Upper lobe of left lung (tissue), 6 donors: ENCODE data around the gene MAD1L1. TPM values are rescaled to one million over a fixed set of nuclear protein-coding genes. Genes with fewer than 3 reads are reported as not detected.
A peak's percentile ranks its signal among the peaks of the same experiment; 100 is the strongest.

Source experiments
- ATAC-seq, 2 donors: fragments of 200-7000 bp; cut with Tn5 transposase; one replicate each; pipeline ENCODE4 v1.9.1; 2022; ENCODE audit warnings: mild to moderate bottlenecking in 2 of 2, moderate library complexity in 2 of 2; ENCODE audit not compliant: low FRiP score in 2 of 2
- DNase-seq, 2 donors: peaks; one replicate each; pipeline ENCODE4 v3.0.0-alpha.2; 2019 to 2020
- H3K27ac ChIP-seq, 4 donors: fragments of 200-600 bp; sonication (generic); one replicate each; pipeline ENCODE4 v1.5.1; 2016 to 2019
- H3K27me3 ChIP-seq, 4 donors: fragments of 200-600 bp; sonication (generic); one replicate each; pipeline ENCODE4 v1.5.1; 2017 to 2019
- H3K36me3 ChIP-seq, 4 donors: fragments of 200-600 bp; sonication (generic); one replicate each; pipeline ENCODE4 v1.5.1; 2016 to 2019
- H3K4me1 ChIP-seq, 4 donors: fragments of 200-600 bp; sonication (generic); one replicate each; pipeline ENCODE4 v1.5.1; 2018 to 2019
- H3K4me3 ChIP-seq, 4 donors: fragments of 200-600 bp; sonication (generic); one replicate each; pipeline ENCODE4 v1.5.1; 2017 to 2019; ENCODE audit warnings: mild to moderate bottlenecking in 2 of 4, moderate library complexity in 1 of 4
- H3K9me3 ChIP-seq, 4 donors: fragments of 200-600 bp; sonication (generic); one replicate each; pipeline ENCODE4 v1.5.1; 2018 to 2019
- EP300 ChIP-seq, 4 donors: sonication (generic); formaldehyde crosslinking; IDR thresholded peaks; one replicate each; pipeline ENCODE4 v1.5.1; 2017; ENCODE audit warnings: antibody characterized with exemption in 4 of 4, control low read depth in 2 of 4
- POLR2A ChIP-seq, 4 donors: fragments of 450-650 bp; IDR thresholded peaks; one replicate each; pipeline ENCODE4 v1.5.1; 2016 to 2017; ENCODE audit warnings: antibody characterized with exemption in 4 of 4, mild to moderate bottlenecking in 2 of 4
- POLR2AphosphoS5 ChIP-seq, 2 donors: sonication (generic); formaldehyde crosslinking; IDR thresholded peaks; one replicate each; pipeline ENCODE4 v1.5.1; 2017; ENCODE audit warnings: antibody characterized with exemption in 2 of 2
- WGBS, 2 donors: methylation state at CpG; one replicate each; pipeline ENCODE4 v1.1.5; 2017 to 2018; 5-methylcytosine and 5-hydroxymethylcytosine counted together
- total RNA-seq, 6 donors: library from RNA; depleted of rRNA in 4 of 6; stranded (reverse); fragments of >200 nt in 4 of 6; gene quantifications; one replicate each; pipeline versions ENCODE4 v1.1.0 to v1.2.1, GENCODE V29; 2016 to 2021
- TF ChIP-seq, protein P1 (sequence below), 6 experiments: fragments of 450-650 bp in 4 of 6; fragments of 200-600 bp in 2 of 6; sonication (generic) in 2 of 6; IDR thresholded peaks; one replicate each; pipeline ENCODE4 v1.5.1; 2016 to 2019; ENCODE audit warnings: antibody characterized with exemption in 6 of 6
- donor health status: DM: no; HTN: no; CAD: no; lungs with moderate emphysema.
- donor health status: DM: no; HTN: yes; CAD: no; lungs with severe emphysema.

The MAD1L1 gene
- total RNA-seq, 6 donors from 2014 or later, result 40.6 to 364 (median 65.6) TPM

DNA sequence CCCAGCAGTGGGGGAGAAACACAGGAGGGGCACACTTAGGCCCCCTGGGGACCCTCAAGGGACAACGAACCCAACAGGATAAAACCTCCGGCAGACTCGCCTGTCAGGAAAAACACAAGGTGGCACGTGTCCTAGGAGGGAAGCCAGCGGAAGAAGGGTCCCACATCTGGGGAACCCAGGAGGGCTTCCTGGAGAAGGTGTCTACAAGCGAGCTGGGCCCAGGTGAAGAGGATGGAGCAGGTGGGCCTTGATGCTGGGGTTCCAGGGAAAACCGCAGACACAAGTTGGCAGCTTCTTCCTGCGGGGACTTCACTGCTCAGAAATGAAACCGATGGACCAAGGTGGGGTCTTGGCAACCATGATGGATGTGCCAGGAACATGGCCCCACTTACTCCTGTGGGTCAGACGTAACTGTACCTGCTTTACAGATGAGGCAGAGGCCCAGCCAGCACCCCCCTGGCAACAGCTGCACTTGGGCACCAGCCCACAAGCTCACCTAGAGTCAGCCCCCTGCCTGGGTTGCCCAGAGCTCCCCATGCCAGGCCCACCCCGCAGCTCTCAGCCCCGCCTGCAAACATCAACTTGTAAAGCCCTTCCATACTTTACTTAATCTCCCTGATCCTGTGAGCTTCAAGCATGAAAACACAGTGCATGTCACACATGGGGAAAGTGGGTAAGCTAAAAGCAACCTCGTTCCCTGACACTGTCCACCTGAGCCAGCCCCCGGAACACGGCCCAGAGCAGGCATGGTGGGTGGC, 337.7 kb downstream of the MAD1L1 start:
- Histone ChIP-seq H3K27ac (no peak overlapping the region), H3K4me1 (no peaks in the 10 kb centered on the region), H3K9me3 (no peaks in the 10 kb centered on the region), H3K4me3 (no peak overlapping the region), H3K27me3 (no peaks in the 10 kb centered on the region), H3K36me3 (peaks cover 0 to 29% (median 14%) of the 10 kb centered on the region in 4 donors)
- ATAC-seq, result no peak
- no peak for DNase-seq
- WGBS, 2 donors, result 91 to 97% methylated on average over 12 to 15 of the region's 15 CpGs
- TF ChIP-seq POLR2AphosphoS5 (IDR thresholded peaks at IDR 0.05) (no peak), EP300 (IDR thresholded peaks at IDR 0.05) (no peak)
- TF ChIP-seq, protein P1, sequence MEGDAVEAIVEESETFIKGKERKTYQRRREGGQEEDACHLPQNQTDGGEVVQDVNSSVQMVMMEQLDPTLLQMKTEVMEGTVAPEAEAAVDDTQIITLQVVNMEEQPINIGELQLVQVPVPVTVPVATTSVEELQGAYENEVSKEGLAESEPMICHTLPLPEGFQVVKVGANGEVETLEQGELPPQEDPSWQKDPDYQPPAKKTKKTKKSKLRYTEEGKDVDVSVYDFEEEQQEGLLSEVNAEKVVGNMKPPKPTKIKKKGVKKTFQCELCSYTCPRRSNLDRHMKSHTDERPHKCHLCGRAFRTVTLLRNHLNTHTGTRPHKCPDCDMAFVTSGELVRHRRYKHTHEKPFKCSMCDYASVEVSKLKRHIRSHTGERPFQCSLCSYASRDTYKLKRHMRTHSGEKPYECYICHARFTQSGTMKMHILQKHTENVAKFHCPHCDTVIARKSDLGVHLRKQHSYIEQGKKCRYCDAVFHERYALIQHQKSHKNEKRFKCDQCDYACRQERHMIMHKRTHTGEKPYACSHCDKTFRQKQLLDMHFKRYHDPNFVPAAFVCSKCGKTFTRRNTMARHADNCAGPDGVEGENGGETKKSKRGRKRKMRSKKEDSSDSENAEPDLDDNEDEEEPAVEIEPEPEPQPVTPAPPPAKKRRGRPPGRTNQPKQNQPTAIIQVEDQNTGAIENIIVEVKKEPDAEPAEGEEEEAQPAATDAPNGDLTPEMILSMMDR (IDR thresholded peaks at IDR 0.05), result no peak

DNA sequence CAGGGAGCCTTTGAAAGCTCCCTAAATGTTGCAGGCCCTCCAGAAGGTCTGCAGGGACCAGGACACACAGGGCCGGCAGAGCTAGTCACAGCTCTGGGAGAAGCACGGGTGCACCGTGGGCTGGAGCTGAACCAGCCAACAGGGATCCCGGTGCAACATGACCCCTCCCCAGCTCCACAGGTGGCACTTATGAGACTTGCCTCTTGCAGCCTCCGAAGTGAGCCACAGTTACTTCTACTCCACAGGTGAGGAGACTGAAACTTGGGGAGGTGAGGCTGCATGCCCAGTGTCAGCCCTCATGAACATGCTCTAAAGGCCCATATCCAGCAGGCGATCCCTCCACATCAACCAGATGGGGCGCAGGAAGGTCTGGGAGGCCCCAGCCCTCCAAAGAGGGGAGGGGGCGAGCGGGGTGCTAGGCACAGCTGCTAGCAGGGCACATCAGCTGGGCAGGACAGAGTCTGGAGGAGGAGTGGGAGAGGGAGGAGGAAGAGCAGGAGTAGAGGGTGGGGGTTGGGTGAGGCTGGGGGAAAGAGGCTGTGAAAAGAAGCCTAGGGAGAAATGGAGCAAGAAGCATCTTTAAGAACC, 338.3 kb downstream of the MAD1L1 start:
- Histone ChIP-seq H3K4me3 (no peak overlapping the region), H3K36me3 (peaks cover 0 to 29% (median 14%) of the 10 kb centered on the region in 4 donors), H3K4me1 (no peaks in the 10 kb centered on the region), H3K27ac (no peak overlapping the region), H3K9me3 (no peaks in the 10 kb centered on the region), H3K27me3 (no peaks in the 10 kb centered on the region)
- 92 to 99% methylated on average over 4 to 9 of the region's 9 CpGs for WGBS, 2 donors
- ATAC-seq, result no peak
- DNase-seq, result no peak
- TF ChIP-seq POLR2AphosphoS5 (IDR thresholded peaks at IDR 0.05) (no peak), POLR2A (IDR thresholded peaks at IDR 0.05) (no peak), EP300 (IDR thresholded peaks at IDR 0.05) (no peak)
- TF ChIP-seq, protein P1 (IDR thresholded peaks at IDR 0.05), result no peak

DNA sequence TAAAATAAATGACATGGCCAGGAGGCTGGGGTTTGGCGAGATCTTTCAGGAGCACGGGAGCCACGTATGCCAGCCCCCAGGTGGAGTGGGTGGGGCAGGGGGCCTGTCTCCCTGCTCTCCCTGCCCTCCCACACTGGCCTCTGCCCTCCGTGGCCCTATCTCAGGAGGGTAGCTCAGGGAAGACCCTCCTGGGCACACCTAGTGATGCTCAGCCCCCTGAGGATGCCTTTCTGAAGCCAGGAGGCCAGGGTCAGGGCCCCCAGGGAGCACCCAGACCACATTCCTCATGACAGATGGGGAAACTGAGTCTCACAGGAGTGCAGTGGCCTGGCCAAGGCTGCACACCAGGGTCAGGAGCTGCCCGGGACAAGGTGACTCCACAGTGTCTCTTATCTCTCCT, 339.3 kb downstream of the MAD1L1 start:
- H3K9me3 ChIP-seq, result no peaks in the 10 kb centered on the region
- H3K4me1 ChIP-seq, result no peaks in the 10 kb centered on the region
- ATAC-seq (no peak), DNase-seq (no peak)
- H3K36me3 ChIP-seq, result peaks cover 0 to 36% (median 16%) of the 10 kb centered on the region in 4 donors
- no peak overlapping the region for H3K27ac ChIP-seq
- 96 to 98% methylated on average over 4 to 5 of the region's 5 CpGs for WGBS, 2 donors
- no peak for TF ChIP-seq EP300 (IDR thresholded peaks at IDR 0.05)
- H3K4me3 ChIP-seq, result no peak overlapping the region
- H3K27me3 ChIP-seq, result no peaks in the 10 kb centered on the region

DNA sequence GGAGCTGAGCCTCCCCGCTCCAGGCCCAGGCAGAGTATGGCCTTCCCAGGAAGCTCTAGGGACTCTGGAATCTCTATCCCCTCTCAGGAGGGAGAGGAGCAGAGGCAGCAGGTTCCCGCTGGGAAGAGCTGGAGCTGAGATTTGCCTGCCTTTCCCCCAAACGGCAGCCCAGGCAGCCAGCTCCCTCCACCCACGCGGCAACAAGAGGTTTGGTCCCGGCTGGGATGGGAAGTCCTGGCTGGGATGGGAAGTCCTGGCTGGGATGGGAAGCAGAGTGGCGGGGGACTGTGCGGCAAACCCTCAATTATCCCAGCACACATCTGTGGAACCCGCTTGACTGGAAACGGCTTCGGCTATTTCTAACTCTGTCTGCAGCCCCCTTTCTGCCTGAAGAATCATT, 339.7 kb downstream of the MAD1L1 start:
- WGBS, 2 donors, result 77 to 85% methylated on average over 10 to 11 of the region's 11 CpGs

DNA sequence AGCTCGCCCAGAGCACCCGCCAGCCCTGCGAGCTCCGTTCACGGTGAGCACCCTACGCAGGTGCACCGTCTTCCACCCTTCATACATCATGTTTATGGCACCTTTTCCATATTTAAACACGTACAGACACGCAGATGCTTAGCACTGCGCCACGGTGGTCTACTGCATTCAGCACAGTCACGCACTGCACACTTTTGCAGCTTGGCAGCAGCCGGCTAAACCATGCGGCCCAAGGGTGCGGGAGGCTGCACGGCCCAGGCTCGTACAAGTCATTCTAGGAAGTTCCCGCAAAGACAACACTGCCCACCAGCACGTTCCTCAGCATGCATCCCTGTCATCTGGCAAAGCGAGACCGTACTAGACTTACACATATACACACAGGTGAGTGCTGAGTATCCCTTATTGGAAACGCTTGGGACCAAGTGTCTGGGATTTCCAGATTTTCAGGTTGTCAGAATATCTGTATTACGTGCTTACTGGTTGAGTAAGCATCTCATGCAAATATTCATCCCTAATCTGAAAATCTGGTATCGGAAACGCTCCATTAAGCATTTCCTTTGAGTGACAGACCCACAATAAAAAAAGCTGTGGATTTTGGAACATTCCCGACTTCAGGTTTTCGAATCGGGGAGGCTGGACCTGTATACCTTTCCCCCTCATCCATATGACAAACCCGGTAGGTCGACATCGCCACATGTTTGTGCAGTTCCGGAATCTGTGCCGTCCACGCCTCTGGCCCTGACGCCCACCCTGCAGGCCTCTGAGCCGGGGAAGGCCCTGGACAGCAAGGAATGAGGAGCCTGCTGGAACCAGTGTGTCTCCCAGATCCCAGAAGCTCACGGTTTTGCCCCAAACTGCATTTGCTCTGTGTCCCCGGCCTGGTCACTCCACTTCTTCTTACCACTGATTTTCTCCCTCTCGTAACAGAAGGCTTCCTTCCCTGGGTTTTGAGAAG, 340.5 kb downstream of the MAD1L1 start:
- Histone ChIP-seq H3K4me1 (no peaks in the 10 kb centered on the region), H3K27me3 (no peaks in the 10 kb centered on the region), H3K36me3 (peaks cover 0 to 36% (median 16%) of the 10 kb centered on the region in 4 donors), H3K27ac (no peak overlapping the region), H3K4me3 (no peak overlapping the region), H3K9me3 (no peaks in the 10 kb centered on the region)
- ATAC-seq (no peak), DNase-seq (peak in 1 of 2 donors; percentile 75)
- TF ChIP-seq, protein P1 (IDR thresholded peaks at IDR 0.05), result no peak
- TF ChIP-seq POLR2AphosphoS5 (IDR thresholded peaks at IDR 0.05), result no peak
- TF ChIP-seq EP300 (IDR thresholded peaks at IDR 0.05), result no peak
- no peak for TF ChIP-seq POLR2A (IDR thresholded peaks at IDR 0.05)
- WGBS, 2 donors, result 94% methylated on average over 39 of the region's 39 CpGs

More for the DNA sequence above, 339.7 kb downstream of the MAD1L1 start:
- no peaks in the 10 kb centered on the region for H3K4me1 ChIP-seq
- ATAC-seq, result no peak
- H3K4me3 ChIP-seq, result no peak overlapping the region
- TF ChIP-seq EP300 (IDR thresholded peaks at IDR 0.05) (no peak), POLR2A (IDR thresholded peaks at IDR 0.05) (no peak)
- no peaks in the 10 kb centered on the region for H3K9me3 ChIP-seq
- DNase-seq, result peak in 1 of 2 donors; percentile 33
- no peak overlapping the region for H3K27ac ChIP-seq
- no peaks in the 10 kb centered on the region for H3K27me3 ChIP-seq
- peaks cover 0 to 37% (median 18%) of the 10 kb centered on the region in 4 donors for H3K36me3 ChIP-seq
